ENCODE data around the gene CBX4.

CBX4 gene

DNA sequence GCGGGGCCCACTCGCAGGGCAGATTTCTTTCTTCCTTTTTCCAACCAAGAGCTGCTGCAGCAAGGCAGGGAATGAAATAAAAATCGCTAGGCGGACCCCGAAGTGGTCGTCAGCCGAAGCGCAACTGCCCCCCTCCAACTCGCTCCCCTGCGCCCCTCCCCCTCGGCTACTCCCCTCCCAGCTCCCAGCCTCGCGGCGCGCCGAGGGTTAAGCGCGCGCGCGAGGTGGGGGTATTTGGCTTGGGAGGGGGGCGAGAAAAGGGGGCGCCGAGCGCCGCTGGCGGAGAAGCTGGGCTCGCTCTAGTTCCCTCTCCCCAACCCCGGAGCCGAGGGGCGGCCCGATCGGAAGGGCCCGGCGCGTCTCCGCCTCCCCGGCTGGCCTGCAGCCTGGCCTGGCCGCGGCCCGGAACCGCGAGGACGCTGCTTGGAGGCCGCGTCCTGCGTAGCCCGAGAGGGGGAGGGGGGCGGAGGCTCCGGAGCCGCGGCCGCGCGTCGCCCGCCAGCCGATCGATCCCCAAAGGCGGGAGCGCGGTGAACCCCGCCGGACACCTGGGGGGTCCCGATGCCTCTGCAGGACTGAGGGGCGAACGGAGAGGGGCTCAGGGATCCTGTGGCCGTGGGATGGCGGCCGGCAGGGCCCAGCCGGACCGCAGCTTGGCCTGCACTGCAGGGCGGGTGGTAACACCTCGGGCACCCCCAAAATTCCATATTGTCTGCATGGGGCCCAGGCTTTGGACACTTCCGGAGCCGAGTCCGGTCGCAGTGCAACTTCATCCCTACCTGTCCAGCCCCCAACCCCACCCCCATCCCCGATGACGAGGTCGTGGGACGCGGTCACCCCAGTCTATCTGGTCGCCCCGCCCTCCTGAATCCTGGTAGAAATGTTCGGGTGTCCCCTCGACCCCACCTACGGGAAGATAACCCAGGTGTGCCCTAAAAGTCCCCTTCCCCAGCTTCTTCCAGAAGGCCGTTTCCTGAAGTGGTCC is 4.9 kb upstream of the CBX4 start:
- DNase-seq = peak in 29 of 42 donors; percentile 34 to 81 (median 59)
- intact Hi-C loops (cut with DNase I) = loop anchor here (5.0 to 10.0 kb wide), 4 partner anchors 47 to 148 kb away; partner anchors contain the start of gene CBX8

DNA sequence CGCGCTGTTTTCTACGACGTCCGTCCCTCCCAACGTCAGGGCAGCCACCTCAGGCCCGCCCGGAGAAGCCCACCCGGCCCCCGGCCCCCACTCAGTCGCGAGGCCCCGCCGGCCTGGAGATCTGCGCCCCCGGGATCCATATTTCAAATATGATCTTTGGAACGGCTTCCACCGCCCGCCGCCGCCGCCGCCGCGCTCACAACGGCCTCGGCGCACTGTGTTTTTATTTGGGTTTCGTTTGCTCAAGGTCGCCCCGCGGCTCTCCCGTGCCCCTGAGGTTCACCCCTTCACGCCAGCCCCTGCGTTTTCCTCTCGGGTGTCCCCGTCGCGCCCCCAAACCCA is 4.2 kb upstream of the CBX4 start:
- DNase-seq = no peak

DNA sequence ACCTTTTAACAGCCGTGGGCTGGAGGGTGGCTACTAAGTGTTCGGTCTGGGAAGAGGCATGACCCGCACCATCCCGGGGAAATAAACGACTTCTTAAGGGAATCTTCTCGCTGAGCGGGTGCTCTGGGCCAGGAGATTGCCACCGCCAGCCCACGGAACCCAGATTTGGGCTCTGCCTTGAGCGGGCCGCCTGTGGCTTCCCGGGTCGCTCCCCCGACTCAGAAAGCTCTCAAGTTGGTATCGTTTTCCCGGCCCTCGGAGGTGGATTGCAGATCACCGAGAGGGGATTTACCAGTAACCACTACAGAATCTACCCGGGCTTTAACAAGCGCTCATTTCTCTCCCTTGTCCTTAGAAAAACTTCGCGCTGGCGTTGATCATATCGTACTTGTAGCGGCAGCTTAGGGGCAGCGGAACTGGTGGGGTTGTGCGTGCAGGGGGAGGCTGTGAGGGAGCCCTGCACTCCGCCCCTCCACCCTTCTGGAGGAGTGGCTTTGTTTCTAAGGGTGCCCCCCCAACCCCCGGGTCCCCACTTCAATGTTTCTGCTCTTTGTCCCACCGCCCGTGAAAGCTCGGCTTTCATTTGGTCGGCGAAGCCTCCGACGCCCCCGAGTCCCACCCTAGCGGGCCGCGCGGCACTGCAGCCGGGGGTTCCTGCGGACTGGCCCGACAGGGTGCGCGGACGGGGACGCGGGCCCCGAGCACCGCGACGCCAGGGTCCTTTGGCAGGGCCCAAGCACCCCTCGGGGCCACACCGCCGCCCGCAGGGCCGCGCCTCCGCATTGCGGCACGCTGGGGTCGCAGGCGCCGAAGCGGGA is 3.6 kb upstream of the CBX4 start:
- intact Hi-C loops (cut with DNase I) = loop anchor here (5.0 to 10.0 kb wide), 4 partner anchors 46 to 149 kb away; partner anchors contain the start of gene CBX8
- no peak for DNase-seq

More for the DNA sequence above, 4.2 kb upstream of the CBX4 start:
- intact Hi-C loops (cut with DNase I) = loop anchor here (5.0 to 10.0 kb wide), 4 partner anchors 46 to 149 kb away; partner anchors contain the start of gene CBX8

DNA sequence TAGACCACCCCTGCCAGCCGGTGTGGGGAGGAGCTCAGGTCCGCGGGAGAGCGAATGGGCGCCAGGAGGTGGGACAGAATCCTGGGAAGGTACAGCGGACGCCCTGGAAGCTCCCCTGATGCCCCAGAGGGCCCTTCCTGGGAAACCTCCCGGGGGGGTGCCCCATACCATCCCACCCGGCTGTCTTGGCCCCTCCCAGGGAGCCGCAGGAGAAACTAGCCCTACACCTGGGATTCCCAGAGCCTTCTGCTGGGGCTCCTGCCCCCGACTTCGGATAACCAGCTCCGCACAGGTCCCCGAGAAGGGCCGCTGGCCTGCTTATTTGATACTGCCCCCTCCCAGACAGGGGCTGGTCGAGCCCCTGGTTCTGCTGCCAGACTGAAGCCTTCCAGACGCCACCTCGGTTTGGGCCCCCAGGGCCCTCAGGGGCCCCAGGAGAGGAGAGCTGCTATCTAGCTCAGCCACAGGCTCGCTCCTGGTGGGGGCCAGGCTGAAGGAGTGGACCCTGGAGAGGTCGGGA is 3.0 kb upstream of the CBX4 start:
- intact Hi-C loops (cut with DNase I) = loop anchor here (5.0 to 10.0 kb wide), 4 partner anchors 45 to 150 kb away; partner anchors contain the start of gene CBX8
- DNase-seq = no peak

DNA sequence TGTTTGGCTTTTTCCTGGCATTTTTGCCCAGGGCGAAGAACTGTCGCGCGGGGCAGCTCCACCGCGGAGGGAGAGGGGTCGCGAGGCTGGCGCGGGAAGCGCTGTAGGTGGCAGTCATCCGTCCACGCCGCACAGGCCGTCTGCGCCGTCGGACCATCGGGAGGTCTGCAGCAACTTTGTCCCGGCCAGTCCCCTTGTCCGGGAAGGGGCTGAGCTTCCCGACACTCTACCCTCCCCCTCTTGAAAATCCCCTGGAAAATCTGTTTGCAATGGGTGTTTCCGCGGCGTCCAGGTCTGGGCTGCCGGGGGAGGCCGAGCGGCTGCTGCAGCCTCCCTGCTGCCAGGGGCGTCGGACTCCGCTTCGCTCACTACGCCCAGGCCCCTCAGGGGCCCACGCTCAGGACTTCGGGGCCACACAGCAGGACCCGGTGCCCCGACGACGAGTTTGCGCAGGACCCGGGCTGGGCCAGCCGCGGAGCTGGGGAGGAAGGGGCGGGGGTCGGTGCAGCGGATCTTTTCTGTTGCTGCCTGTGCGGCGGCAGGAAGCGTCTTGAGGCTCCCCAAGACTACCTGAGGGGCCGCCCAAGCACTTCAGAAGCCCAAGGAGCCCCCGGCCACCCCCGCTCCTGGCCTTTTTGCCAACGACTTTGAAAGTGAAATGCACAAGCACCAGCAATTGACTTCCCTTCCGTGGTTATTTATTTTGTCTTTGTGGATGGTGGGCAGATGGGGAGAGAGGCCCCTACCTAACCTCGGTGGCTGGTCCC is 2.3 kb upstream of the CBX4 start:
- no peak for DNase-seq
- intact Hi-C loops (cut with DNase I) = loop anchor here (5.0 to 10.0 kb wide), 4 partner anchors 44 to 151 kb away; partner anchors contain the start of gene CBX8

DNA sequence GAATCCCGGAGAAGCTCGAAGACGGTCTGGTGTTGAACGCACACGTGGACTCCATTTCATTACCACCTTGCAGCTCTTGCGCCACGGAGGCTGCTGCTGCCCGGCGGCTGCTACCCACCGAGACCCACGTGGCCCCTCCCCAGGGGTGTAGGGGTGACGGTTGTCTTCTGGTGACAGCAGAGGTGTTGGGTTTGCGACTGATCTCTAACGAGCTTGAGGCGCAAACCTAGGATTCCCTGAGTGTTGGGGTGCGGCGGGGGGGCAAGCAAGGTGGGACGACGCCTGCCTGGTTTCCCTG is 1.7 kb upstream of the CBX4 start:
- intact Hi-C loops (cut with DNase I) = loop anchor here (5.0 to 10.0 kb wide), 4 partner anchors 44 to 151 kb away; partner anchors contain the start of gene CBX8
- DNase-seq = no peak

DNA sequence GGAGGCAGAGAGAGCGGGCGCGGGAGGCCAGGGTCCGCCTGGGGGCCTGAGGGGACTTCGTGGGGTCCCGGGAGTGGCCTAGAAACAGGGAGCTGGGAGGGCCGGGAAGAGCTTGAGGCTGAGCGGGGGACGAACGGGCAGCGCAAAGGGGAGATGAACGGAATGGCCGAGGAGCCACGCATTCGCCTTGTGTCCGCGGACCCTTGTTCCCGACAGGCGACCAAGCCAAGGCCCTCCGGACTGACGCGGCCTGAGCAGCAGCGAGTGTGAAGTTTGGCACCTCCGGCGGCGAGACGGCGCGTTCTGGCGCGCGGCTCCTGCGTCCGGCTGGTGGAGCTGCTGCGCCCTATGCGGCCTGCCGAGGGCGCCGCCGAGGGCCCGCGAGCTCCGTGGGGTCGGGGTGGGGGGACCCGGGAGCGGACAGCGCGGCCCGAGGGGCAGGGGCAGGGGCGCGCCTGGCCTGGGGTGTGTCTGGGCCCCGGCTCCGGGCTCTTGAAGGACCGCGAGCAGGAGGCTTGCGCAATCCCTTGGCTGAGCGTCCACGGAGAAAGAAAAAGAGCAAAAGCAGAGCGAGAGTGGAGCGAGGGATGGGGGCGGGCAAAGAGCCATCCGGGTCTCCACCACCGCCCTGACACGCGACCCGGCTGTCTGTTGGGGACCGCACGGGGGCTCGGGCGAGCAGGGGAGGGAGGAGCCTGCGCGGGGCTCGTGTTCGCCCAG is 1.2 kb upstream of the CBX4 start:
- peak in 16 of 42 donors; percentile 25 to 71 (median 48) for DNase-seq
- intact Hi-C loops (cut with DNase I) = loop anchor here (5.0 to 10.0 kb wide), 4 partner anchors 43 to 152 kb away; partner anchors contain the start of gene CBX8

DNA sequence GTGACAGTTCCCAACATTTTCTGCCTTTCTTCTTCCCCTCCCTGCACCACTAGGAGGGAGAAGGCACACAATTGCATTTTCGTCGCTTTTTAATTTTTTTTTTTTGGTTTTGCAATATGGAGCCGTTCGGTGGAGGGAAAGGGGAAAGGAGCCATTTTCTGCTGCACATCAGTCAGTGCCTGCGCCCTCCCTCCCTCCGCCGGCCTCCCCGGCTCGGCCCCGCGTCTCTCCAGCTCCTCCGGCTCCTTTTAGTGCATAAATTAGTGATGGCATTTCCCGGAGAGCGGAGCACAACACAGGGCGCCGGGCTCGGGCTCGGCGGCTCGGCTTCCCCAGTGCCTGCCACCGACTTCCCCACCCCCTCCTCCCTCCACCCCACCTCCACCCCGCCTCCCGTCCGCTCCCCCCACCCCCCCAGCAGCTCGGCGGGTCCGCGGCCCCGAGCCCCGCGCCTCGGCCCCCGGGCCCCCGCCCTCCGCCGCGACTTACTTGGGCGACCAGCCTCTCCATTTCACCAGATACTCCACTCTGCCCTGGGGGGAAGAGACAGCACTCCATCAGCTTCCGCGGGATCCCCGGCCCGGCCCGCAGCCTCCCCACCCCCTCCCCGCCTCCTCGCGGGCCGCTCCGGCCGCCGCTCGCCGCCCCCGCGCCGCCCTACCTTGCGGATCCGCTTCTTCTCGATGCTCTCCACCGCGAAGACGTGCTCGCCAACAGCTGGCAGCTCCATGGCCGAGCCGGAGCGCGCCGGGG is 542 bp downstream of the CBX4 start:
- intact Hi-C loops (cut with DNase I) = loop anchor here (2.0 kb wide), 1 partner anchor 28 kb away; no protein-coding TSS in a partner anchor
- peak; percentile 44 to 90 (median 72) for DNase-seq

DNA sequence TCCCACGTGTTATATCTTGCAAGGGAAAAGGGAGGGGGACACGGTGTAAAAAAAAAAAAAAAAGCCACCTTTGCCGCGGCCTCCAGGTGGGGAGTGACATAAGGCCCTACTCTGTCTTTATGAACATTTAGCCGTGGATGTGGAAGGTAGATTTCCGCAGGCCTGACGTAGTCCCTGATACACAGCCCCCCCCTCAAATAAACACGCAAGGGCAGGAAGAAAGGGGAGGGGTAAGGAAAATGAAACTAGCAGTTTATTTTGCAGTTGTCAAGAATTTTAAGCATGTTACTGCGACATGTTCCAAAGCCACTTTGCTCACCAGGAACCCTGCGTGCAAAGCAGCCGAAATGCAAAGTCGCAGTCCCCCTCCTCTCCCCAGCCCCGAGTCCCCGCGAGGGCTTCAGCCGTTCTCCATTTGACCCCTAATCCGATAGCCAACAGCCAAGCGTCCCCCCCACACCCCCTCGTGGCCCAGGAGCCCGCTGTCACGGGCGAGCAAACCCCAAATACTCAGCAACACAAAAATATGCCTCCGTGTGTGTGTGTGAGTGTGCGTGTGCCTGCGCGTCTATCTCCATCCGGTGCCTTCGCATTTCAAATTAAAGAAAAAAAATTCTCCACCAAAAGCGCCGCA is 1.2 kb downstream of the CBX4 start:
- intact Hi-C loops (cut with DNase I) = loop anchor here (2.0 kb wide), 1 partner anchor 27 kb away; no protein-coding TSS in a partner anchor
- DNase-seq = peak in 5 of 42 donors; percentile 22 to 38 (median 25)

DNA sequence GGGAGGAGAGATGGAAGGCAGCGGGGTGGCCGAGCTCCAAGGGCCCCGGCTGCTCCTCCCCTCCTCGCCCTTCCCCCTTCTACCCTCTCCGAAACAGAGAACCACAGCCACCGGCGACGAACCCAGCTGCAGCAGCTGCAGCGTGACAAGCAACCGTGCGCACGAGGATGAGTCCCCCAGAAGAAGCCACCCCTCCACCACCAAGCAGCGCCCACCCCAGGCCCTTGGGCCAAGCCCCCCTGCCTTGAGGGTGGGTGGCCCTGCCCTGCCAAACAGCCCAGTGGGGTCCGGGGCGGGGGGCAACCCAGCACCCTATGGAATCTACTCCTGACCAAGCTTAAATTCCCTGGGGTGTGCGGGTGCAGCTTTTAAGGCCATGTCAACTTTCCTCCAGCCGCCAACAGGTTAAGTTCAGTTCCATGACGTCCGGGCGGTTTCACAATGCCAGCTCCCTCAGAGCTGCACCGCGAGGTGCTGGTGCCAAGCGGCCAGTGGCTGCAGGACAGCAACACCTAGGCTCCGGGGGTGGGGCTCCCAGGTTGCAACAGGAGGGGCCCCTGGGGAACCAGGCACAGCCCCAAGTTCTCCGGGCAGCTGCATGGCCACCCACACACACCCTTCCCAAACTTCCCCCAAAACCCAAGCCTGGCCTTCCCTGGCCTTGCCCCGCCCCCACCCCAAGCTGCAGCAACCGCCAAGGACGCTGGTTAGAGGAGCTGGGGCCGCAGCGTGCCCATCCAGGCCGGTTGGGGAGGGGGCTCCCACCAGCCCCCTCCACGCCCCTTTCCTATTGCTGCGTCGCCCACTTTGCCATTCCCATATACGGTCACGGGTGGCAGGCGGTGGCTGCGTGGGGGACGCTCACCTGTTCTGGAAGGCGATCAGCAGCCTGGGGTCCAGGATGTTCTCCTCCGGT is 2.0 kb downstream of the CBX4 start:
- intact Hi-C loops (cut with DNase I) = no loop called here
- DNase-seq = peak in 14 of 42 donors; percentile 24 to 66 (median 50)

DNA sequence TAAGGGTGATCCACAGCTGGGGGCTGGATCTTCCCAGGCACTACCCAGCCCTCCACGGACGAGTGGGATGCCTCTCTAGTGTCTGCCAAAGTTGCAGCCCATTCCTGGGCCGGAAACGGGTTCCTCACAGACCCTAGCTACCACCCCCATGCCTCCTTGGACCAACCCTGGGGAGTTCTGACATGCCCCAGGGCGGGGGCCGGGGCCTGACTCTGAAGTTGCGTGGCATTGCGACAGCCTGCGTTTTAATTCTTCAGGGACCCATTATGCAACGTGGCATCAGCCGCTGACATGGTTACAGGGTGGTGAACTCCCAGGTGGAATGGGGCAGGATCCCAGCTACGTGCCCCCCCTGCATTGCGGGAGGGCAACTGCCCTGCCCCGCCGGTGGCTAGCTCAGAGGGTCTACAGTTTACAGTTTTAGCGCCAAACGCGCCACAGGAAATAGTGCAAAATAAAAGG is 2.7 kb downstream of the CBX4 start:
- peak in 1 of 42 donors; percentile 44 for DNase-seq
- intact Hi-C loops (cut with DNase I) = no loop called here

DNA sequence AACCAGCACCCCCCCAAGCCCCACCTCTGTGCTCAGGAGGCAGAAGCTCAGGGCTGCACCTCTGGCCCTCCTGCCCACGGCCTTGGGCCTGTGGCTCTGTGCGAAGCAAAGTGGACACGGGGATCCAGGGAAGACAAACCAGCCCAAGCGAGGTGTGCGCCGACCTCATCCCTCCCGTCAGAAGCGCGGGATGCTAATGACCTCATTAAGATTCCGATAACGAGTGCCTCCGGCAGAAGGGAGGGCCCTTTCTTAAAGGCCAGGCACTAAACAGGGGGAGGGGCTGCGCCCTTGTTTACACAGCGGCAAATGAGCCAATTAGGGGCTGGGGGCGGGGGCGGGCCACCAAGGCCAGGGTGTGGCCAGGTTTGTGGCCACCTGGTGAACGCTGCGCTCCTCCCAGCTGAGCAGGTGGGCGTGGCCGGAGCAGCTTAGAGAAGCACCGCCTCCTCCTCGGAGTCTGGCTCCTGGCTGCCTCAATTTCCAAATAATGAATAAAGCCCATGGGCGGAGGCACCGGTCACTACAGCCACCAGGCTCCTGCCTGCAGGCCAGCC is 3.2 kb downstream of the CBX4 start:
- DNase-seq = no peak

DNA sequence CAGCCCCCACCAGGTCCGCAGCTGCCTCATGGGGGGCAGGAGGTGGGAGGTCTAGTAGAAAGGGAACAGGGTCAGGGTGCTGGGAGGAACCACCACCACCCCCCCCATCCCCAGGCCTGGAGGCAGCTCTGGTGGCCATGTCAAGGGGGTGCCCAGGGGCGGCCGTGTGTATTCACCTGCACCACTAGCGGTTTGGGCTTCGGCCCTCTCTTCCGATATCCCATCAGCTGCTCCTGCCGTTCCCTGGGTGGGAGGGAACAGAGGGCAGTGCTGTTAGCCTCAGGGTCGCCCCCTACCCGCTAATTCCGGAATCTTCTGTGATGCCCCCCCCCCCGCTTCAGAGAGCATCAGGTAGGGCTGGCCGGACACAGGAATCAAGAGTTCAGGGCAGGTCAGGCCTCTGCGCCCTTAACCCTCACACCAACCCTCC is 3.8 kb downstream of the CBX4 start:
- intact Hi-C loops (cut with DNase I) = no loop called here
- no peak for DNase-seq

More for the DNA sequence above, 3.2 kb downstream of the CBX4 start:
- intact Hi-C loops (cut with DNase I) = no loop called here

DNA sequence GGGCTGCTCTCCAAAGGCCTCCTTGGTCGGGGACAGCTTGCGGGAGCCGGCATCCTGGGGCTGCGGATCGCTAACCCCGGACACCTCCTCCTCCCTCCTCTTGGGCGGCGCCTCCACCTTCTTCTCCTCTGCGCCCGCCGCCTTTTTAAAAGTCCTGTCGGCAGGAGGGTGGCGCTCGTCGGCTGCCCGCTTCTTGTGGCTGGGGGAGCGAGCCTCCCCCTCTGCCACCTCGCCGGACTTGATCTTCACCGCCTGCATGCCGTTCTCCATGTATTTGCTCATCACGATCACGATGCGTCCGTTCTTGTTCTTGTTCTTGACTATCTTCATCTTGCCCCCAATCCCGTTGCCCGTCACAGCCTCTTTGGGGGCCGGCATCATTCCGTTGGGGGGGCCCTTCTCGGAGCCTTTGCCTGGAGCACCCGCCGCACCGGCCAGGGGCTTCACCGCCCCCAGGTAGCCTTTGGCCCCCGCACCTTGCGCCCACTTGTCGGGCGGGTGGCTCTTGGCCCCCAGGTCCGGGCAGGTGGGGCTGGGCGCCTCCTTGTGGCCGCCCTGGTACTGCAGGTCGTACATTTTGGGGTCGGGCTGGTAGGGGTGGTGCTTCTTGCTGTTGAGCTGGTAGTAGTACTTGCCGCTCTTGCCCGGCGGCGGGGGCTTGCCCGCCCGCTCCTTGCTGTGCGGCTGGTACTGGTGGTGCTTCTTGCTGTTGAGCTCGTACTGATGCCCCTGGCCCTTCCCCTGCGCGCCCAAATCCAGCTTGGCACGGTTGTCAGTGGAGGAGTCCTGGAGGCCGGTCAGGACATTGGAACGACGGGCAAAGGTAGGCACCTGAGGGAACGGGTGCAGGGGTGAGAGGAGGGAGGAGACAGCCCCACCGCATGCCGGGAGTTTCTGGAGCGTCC is 4.4 kb downstream of the CBX4 start:
- intact Hi-C loops (cut with DNase I) = no loop called here

More for the DNA sequence above, 4.4 kb downstream of the CBX4 start:
- DNase-seq = peak in 3 of 42 donors; percentile 39 to 55 (median 44)
